Stimulated activated CD4-positive, alpha-beta T cell treated with anti-CD3 and anti-CD28 coated beads, Interleukin-2, amount 100 ng/mL, for 4 hours (primary cell): ENCODE results near the gene MIER3.
"Not testable (repeated sequence)": the region's sequence is repeated elsewhere in the genome, so short reads cannot be mapped to it uniquely, and the experiment has no call there.

Experiments used
- DNase-seq: peaks from one replicate; pipeline ENCODE4 v3.0.0-alpha.2; 2020; ENCODE audit warnings: low read depth

The MIER3 gene, protein sequence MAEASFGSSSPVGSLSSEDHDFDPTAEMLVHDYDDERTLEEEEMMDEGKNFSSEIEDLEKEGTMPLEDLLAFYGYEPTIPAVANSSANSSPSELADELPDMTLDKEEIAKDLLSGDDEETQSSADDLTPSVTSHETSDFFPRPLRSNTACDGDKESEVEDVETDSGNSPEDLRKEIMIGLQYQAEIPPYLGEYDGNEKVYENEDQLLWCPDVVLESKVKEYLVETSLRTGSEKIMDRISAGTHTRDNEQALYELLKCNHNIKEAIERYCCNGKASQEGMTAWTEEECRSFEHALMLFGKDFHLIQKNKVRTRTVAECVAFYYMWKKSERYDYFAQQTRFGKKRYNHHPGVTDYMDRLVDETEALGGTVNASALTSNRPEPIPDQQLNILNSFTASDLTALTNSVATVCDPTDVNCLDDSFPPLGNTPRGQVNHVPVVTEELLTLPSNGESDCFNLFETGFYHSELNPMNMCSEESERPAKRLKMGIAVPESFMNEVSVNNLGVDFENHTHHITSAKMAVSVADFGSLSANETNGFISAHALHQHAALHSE

DNA sequence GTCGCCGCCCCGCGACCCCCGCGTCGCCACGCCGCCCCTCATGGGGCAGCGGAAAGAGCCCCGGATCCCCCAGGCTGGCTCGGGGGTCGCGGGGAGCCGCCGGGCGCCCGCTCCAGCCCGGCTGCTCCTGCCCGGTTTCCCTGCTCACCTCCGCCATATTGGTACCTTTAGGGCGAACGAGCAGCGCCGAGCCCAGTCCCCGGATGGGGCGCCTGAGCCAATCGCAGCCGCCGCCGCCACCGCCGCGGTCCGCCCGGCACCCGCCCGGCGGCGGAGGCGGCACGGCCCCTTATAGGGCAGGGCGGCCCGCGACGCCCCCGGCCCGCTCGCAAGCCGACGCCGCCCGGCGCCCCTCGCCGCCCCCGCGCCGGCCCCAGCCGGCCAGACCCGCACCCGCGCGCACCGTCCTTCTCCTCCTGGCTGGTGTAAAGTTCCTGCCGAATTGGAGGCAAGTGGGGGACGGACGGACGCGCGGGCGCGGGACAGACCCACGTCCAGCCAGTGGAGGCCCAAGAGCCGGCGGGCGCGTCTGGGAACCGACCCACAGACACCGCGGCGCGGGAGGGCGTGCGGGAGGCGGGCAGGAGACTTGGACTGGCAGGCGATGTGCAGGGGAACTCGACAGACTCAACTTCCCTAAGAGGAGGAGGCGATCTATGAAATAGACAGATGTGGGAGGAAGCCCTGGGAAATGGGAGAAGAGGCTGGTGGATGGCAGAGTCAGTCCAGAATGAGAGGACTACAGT lies at the start of gene MIER3:
MIER3 (minus strand) TSS at position 178 of the 746 bp plus-strand sequence; CDS start at position 157, 21 bp downstream.
- peak; percentile 68 for DNase-seq

DNA sequence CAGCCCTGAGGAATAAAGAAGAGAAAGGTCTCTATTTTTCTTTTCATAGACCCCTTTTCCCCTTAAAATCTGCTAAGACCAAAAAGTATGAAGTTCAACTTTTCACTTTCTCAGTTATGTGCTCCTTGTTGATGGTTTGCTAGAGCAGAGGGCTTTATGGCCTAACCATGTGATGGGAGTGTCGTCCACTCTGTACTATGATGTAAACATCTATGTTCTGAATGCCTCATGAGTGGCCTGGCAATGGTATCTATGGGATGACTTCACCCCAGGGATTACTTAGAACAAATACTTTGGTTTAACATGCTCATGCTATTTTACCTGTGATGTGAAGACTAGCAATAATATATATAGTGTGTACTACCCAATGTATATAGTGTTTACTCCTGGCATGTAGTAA lies 43.7 kb upstream of the MIER3 start:
- DNase-seq, result no peak

DNA sequence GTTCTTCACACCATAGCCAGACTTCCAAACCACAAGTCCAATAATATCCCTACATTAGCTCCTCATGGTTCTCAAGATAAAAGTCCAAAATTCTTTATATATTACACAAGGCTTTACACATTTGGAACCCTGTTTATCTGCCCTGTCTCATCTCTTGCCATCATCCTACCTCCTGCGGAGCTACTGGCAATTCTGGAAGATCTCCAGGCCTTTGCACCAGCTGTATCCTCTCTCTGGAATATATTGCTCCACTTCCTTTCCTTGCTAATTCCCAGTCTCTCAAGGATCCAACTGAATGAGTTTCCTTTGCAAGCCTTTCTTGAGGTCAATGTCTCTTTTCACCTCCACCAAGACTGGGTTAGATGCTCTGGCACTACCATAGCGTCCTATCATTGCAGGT lies 41.3 kb upstream of the MIER3 start:
- DNase-seq, result no peak

DNA sequence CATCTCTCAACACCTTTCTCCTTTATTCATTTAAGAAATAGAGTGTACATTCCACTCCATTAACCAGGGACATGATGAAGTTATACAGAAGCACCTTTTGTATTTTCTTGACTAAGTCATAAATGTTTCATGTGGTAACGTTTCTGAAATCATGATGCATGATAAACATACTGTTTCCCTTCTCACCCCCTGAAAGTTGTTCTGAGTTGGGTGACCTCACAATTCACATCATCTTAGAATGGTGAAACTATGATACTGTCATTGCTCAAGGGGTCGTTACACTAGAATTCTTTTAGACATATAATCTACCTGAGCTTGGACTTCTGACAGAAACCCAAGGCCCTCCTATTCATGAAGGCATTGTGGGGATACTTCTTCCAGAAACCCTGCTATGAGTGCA lies 37.8 kb upstream of the MIER3 start:
- DNase-seq, result no peak

DNA sequence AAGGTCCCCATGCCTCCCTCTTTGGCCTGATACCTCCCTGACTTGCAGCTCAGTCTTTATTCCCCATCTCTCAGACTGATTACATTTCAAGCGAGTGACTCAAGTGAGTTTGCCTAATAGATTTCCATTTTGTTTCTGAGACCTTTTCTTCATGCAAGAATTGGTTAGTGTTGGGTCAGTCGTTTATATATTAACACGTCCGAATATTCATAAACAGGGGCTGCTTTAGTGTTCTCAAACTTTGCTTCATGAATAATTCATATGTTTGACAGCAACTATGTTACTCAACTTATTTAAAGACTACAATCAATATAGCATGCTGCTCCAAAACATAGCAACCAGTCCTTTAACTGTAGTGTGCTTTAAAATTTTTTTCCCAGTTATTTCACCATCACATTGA lies 36.6 kb upstream of the MIER3 start:
- no peak for DNase-seq

DNA sequence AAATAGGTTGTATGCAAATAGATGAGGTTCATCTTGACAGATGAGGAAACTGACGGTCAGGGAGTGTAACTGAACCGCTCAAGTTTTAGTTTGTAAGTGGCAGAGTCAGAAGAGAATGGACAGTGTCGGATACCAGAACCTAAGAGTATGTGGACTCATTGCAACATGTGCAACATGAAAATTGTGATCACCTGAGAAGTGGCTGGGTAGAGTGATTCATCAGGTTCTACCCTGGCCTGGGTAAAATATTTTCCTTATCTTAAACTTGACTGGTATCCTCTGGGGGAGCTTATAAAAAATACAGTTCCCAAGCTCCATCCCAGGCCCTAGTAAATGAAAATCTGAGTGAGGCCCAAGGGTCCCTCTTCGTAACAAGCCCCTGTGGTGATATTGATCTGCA lies 35.2 kb upstream of the MIER3 start:
- no peak for DNase-seq

DNA sequence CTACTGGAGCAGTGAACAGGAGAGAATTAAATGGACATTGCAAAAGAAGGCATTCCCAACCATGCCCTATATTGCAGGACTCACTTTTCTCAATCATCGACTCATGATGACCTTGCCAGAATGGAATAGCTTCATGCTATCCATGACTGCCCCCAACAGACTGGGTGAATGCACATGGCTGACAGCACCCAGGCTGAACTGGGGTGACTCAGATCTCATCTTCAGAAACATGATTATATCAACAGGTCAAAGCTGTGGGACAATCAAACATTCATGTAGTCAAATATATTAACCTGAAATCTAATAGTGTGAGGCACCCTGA lies 34.7 kb upstream of the MIER3 start:
- DNase-seq, result no peak

DNA sequence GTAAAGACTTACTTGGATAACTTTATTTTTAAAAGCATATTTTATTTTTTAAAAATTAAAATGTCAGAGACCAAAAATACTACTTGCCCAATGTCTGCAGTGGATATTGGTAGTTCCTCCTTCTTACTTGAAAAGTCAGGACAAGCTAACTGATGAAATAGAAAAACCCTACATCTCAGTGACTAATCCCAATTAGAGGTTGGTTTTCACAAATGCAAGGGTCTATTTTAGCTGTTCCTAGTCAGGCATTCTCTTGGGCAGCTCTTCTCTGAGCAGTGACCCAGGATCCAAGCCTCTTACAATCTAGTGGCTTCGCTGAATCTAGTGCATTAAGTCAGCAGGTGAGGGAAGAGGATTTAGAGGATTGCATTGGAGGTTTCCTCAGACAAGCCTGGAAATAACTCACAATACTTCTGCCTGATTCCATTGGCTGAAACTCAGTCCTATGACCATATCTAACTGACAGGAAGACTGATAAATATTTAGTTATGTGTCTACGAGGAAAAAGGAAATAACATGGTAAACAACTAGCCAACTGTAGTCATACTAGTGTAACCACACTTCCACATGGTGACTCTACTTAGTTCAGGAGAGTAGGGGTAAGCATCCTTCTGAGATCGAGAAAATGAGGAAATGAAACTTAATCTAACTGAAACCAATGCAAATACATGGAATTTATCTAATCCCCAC lies 34.2 kb upstream of the MIER3 start:
- DNase-seq, result no peak

DNA sequence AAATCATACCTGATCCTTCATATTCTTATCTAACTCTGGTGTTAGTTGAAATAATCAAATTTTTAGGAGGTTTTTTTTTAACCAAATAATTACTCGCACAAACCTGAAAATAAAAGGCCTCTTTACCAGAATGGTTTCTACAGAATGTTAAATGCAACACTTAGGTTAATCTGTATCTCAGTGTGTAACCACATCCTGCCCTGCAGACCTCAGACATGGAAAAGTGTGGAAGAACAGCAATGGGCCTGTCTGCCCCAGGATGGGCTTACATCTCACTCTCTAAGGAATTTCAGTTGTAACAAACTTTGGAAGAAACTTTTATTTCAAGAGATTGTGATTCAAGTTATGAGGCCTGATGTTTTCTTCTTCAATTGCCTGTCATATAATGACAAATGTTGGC lies 32.5 kb upstream of the MIER3 start:
- DNase-seq, result no peak

DNA sequence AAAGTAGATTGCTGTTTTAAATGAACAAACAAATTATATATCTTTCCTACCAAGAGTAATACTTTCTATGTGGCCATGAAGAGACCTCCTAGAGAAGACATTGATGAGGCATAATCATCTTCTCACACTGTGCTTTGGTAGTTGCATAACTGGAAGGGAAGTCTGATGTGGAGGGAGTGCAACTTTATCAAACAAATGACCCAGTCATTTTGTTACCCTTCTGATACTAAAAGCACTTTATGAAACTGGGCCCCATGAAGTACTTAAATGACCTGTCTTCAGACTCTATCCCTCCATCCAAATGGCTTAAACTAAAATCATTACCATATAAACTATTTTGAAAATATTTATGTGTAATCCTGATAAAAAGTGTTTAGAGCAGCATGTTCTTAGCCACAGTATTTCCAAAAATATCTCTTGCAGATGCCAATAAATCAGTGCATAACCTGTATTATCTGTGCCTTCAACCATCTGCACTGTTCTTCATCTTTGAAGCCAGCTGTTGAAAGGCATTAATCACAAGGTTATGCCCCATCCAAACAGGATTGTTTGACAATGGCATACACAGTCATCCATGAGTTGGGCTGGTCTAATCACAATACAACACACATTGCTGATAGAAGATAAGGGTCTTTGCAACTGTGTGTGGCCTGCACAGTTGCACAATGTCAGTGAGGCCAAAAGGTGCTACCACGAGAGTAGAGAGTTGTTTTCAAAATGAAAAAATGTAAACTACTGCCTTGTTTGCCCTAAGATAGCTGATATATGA lies 31.9 kb upstream of the MIER3 start:
- DNase-seq, result no peak

DNA sequence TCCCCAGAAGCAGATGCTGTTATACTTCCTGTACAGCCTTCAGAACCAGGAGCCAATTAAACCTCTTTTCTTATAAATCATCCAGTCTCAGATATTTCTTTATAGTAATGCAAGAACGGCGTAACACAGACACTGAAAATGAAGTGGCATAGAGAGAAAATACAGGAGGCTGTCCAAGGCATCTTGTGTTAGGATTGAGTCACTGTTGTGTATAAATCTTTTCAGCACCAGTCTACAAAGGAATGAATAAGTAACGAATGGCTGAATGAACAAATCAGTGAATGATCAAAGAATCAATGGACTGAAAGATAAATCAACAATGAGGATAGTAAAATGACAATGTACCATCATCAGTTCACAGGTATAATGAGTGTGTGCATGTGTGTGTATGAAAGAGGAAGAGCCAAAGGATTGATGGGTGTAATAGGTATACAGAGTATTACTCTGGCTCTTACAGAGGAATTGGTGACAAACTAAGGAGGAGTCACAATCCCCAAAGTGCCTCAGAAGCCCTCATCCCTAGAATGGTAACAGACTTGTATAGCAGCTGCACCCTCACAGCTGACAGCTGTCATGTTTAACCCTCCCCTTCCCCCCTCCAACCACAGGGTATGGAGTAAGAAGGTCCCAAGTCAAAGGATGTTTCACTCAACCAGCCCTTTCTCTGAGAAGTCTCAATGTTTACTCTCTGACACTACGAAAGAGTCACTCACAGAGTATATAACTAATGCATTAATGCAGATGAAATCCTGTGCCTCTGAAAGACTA lies 29.8 kb upstream of the MIER3 start:
- no peak for DNase-seq

DNA sequence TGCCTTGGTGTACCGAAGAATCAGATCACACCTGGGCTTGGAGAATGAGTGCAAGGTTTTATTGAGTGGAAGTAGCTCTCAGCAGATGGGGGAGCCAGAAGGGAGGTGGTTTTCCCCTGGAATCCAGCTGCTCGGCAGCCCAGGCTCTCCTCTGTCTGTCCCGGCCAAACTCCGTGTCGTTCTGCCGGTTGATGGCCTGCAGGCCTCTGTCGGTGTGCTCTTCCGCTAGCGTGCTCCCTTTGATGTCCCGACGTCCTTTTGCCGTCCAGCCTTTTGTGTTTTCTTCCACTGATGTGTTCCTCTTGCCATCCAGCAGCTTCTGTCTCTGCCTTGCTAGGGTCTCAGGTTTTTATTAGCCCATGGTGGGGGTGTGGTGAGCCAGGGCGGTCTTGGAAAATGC lies 28.0 kb upstream of the MIER3 start:
- DNase-seq, result no peak

DNA sequence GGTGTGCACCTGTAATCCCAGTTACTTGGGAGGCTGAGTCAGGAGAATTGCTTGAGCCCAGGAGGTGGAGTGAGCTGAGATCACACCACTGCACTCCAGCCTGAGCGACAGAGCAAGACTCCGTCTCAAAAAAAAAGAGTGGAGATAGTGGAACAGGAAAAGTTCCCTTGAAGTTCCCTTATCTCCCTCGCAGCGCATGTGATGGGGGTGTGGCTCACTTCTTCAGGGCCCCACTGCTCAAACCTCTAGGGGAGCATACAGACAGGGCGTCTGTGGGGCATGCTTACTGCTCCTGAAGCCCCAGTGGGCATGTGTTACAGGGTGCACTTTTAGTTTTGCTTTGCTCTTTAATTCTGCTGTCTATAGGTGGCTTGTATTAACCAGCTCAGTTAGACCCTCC lies 27.6 kb upstream of the MIER3 start:
- not testable (repeated sequence) for DNase-seq

DNA sequence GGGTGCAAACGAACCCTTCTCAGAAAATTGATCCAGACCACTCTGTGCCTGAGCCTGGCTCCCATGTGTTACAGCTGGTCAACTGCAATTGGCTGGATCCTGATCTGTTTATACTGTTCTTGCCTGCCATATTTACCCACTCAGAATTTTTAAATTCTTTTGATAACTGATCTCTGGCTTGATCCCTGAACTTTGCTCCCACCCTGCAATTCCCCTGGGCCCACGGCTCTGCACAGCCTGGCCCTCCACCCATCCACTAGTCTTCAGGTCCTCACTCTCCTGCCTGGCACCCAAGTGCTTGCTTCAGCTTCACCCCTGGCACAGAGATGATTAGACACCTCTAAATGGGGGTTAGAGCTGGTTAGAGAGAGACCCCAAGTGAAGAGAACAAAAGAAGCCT lies 25.9 kb upstream of the MIER3 start:
- DNase-seq, result no peak

DNA sequence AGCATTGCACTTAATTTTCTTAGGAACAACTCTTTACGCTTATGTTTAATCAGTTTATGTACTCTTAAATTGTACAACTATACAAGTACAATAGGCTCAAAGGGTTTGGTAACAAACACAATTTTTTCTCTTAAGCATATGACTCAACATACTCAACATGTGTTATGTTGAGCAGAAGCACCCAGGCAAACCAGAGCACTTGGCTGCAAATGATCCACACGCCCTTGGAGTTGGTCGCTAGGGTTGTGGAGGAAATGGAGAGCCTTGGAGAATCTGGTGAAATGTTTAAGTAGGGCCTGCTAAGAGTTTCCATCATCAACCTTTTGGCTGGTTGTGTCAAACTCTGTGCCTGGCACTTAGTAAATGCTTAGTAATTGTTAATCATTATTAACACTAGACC lies 25.1 kb upstream of the MIER3 start:
- DNase-seq, result no peak

DNA sequence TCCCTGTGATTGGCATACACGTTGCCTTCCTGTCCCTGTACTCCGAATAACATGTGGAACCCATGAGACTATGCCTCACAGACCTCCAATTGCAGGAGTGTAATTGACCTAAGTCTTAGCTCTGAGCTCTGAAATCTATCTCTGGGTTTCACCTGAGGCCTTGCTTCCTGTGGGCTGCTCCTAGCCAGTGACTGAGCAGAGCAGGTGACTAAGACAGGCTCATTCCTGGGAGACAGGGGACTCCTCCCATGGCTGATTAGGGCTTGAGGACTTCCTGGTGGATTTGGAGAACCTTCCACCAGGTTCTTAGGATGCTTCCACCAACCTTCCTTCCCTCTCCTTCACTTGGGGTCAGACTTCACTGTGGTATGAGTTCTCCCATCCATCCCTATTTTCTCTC lies 22.3 kb upstream of the MIER3 start:
- DNase-seq, result no peak

DNA sequence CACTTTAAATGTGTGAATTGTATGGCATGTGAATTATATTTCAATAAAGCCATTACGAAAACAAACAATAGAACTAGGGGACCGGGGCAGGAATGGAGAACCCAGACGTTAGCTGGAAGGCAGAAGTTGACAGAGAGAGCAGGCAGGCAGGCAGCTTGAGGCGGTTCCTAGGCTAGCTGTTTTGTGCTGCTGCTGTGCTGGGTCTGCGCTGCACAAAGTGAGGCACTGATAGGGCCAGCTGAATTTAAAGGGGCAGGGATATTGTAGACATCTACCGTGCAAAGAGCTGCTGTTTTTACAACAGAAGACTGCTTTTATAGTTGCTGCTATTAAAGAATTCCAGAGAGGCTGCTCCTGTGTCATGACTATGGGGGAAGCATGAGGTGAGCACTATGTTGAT lies 21.6 kb upstream of the MIER3 start:
- DNase-seq, result no peak

DNA sequence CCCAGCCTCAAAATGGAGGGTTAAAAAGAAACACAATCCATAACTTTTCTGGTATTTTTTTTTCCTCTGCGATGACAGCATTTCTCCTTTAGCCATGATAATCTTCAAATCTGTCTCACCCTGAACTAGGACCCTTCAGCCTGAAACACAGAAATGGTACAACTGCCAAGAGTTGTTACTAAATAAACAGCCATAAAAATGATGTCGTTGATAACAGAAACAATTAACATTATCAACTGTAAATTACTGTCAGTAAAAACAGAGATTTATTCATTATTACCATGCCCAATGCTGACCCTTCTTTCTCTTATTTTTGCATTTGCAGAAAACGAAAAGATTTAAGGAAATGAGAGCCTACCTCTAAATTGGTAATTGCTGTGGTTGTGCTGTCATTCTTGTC lies 19.4 kb upstream of the MIER3 start:
- no peak for DNase-seq

DNA sequence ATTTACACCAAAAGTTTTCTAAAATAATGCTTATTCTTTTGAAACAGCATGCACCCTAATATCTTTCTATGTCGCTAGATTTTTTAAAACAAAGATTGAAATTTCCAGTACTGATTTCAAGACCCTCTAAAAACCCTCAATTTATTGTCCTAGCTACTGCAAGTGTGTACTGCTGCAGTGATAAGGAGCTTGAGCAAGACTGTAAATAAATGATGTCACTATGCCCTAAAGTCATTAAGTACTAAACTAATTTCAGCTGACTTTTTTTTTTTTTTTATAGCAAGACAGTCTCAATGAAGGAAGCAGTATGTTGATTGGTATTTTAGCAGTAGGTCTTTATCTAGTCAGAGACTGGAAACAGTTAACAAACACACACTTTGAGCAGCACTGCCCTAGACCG lies 12.2 kb upstream of the MIER3 start:
- no peak for DNase-seq

DNA sequence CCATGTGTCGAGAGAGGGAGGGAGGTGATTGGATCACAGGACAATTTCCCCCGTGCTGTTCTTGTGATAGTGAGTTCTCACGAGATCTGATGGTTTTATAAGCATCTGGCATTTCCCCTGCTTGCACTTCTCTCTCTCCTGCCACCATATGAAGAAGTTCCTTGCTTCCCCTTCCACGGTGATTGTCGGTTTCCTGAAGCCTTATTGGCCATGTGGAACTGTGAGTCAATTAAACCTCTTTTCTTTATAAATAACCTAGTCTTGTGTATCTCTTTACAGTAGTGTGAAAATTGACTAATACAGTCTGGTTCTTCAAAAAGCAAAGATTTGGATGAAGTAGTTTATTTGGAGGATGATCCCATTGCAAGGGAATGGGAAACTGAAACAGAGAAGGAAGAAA lies 11.3 kb upstream of the MIER3 start:
- no peak for DNase-seq

DNA sequence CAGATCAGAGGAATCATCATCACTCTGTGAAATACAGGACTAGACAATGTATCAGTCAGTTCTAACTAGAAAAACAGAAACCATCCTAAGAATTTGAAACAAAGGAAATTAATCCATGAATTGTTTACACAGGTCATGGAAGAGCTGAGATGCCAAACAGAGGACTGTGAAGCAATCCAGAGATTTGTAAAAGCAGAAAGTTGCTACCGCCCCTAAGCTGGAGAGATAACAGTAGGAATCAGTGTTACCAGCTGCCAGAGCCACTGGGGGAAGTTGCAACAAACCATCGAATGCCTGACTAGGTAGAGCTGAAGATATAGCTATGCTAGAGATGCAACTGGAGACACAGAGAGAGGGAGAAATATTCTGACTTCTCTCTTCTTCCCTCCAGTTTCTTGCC lies 10.4 kb upstream of the MIER3 start:
- DNase-seq, result no peak
